ENCODE measurements around the gene ERGIC1.

DNA sequence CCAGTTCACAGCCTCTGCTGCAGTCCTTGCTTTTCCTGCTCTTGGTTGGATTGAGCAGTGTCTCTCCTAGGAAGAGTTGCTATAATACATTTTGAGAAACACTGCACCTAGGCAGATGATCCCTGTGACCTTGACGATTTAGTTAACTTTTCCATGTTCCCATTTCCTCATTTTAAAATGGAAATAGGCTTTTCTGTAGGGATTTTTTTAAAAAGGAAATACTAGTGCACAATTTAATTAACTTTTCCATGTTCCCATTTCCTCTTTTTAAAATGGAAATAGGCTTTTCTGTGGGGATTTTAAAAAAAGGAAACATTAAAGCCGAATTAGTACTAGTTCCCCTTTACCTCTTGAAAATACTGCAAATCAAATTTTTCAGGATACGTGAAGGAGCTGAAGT, 154.2 kb downstream of the ERGIC1 start:
- TF ChIP-seq CTCF (IDR thresholded peaks at IDR 0.05; ENCODE audit: insufficient read depth, low read depth, low read length) (no peak), EZH2 (IDR thresholded peaks at IDR 0.05; ENCODE audit: insufficient read depth, low read length) (no peak)

Measured in astrocyte (in vitro differentiated cells and primary cell).